T-helper 2 cell (primary cell): ENCODE data around the gene SPPL2A.
"Not testable (repeated sequence)": the region's sequence is repeated elsewhere in the genome, so short reads cannot be mapped to it uniquely, and the experiment has no call there.

ENCODE experiments used
- DNase-seq, 5 experiments: peaks; one replicate each; pipeline versions ENCODE4 v3.0.0 to v3.0.0-alpha.2; 2012 to 2022
- total RNA-seq, 2 donors: gene quantifications; one replicate each; lab custom pipeline; 2026; lab: John Stamatoyannopoulos, UW

Gene SPPL2A, protein sequence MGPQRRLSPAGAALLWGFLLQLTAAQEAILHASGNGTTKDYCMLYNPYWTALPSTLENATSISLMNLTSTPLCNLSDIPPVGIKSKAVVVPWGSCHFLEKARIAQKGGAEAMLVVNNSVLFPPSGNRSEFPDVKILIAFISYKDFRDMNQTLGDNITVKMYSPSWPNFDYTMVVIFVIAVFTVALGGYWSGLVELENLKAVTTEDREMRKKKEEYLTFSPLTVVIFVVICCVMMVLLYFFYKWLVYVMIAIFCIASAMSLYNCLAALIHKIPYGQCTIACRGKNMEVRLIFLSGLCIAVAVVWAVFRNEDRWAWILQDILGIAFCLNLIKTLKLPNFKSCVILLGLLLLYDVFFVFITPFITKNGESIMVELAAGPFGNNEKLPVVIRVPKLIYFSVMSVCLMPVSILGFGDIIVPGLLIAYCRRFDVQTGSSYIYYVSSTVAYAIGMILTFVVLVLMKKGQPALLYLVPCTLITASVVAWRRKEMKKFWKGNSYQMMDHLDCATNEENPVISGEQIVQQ
- 36.5 to 41.2 reads per million in 2 donors for total RNA-seq

DNA sequence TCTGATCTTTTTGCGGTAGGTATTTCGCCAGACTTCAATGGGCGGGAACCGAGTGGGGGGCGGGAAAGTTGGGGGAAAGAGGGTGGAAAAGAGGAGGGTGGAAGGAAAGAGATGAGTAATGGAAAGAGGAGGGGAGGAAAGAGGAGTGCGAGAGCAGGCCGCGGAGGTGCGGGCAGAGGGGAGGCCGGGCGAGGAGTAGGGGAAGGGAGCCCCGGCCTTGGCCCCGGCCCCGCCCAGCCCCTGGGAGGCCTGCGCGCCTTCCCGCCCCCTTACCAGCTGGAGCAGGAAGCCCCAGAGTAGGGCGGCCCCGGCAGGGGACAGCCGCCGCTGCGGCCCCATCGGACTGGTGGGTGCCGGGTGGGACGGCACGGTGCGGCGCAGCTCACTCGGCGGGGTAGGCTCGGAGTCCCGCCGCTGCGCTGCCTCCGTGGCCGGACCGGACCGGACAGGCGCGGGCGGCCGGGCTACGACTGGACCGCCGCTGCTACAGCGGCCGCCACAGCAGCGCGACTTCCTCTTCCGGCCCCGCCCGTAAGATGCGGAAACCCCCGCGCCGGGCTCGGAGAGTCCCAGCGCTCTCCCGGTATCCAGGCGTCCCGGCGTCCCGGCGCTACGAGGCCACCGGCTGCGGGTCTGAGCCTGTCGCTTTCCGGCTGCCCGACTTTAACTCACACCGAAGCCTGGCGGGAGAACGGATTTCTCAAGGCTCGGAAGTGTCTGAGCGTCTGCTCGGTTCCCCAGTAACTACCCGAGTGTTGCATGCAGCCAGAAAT, at the start of gene SPPL2A:
SPPL2A (minus strand) TSS at position 512 of the 773 bp plus-strand sequence; CDS start at position 339, 173 bp downstream.
- DNase-seq: peak; percentile 56 to 93 (median 74)

DNA sequence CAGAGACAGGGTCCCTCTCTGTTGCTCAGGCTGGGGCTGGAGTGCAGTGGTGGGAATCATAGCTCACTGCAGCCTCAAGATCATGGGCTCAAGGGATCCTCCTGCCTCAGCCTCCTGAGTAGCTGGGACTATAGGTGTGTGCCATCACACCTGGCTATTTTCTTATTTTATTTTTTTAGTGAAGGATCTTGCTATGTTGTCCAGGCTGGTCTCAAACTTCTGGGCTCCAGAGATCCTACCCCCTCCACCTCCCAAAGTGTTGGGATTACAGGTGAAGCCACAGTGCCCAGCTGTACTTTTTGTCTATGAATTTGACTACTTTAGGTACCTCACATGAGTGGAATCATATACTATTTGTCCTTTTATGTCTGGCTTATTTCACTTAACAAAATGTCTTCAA, 49.1 kb upstream of the SPPL2A start:
- no peak for DNase-seq

DNA sequence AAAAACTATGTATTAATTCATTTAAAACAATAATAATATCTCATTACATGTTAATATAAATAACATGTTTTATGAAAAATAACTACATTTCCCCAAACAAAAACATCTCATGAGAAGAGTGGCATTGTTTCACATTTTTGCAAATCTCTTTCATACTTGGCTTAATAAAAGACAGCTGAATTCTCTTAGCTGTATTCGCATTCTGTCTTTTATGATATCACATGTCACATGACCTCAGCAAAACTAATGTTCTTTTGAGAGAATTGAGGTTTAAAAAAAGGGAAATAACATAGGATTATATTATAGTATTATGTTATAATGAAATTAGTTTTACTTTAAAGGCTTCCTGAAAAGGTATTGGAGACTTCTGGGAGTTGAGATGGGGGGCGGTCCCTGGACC, 48.4 kb upstream of the SPPL2A start:
- no peak for DNase-seq

DNA sequence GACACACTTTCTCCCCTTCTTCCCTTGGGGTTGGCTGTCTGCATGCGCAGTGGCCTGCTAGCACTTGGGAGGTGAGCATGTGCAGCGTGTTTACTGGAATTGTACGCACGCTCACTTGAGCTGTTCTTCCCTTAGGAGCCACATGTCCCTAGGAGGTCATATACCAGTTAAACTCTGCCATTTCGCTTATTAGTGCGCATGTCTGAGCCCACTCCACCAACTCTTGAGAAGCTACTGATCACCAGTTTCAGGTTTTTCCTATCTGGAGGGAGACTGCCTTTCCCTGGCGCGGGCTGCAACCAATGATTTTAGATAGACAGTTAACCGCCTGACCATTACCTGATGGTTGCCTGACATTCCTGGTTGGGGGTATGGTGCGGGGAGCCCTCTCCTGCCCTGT, 47.6 kb upstream of the SPPL2A start:
- no peak for DNase-seq

DNA sequence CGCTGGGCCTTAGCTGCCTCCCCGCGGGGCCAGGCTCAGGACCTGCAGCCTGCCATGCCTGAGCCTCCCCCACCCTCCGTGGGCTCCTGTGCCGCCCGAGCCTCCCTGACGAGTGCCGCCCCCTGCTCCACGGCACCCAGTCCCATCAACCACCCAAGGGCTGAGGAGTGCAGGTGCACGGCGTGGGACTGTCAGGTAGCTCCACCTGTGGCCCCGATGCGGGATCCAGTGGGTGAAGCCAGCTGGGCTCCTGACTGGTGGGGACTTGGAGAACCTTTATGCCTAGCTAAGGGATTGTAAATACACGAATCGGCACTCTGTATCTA, 46.6 kb upstream of the SPPL2A start:
- not testable (repeated sequence) for DNase-seq

DNA sequence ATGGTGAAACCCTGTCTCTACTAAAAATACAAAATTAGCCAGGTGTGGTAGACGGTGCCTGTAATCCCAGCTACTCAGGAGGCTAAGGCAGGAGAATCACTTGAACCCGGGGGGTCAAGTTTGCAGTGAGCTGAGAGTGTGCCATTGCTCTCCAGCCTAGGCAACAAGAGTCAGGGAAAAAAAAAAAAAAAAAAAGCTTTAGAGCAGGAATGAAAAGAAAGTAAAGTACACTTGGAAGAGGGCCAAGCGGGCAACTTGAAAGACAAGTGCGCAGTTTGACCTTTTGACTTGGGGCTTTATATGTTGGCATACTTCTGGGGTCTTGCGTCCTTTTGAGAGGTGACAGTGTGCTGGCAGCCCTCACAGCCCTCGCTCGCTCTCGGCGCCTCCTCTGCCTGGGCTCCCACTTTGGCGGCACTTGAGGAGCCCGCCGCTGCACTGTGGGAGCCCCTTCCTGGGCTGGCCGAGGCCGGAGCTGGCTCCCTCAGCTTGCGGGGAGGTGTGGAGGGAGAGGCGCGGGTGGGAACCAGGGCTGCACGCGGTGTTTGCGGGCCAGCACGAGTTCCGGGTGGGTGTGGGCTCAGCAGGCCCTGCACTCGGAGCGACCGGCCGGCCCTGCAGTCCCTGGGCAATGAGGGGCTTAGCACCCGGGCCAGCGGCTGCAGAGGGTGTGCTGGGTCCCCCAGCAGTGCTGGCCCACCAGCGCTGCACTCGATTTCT, 46.1 kb upstream of the SPPL2A start:
- DNase-seq: not testable (repeated sequence)

DNA sequence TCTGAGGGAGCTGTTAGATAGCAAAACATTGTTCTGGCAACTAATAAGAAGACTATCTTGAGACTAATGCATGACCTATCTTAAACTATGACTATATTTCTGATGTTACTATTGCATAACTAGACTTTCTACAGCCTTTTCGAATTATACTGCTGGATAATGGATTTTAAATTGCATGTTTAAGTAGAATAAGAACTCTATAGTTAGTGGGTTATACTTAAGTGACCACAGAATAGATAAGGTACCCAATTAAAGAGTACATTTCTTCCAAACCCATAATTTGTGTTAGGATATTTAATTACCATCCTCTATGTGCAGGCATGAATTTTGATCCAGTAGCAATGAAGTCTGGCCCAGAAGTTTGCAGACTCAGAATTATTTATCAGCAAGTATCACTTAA, 44.6 kb upstream of the SPPL2A start:
- no peak for DNase-seq

DNA sequence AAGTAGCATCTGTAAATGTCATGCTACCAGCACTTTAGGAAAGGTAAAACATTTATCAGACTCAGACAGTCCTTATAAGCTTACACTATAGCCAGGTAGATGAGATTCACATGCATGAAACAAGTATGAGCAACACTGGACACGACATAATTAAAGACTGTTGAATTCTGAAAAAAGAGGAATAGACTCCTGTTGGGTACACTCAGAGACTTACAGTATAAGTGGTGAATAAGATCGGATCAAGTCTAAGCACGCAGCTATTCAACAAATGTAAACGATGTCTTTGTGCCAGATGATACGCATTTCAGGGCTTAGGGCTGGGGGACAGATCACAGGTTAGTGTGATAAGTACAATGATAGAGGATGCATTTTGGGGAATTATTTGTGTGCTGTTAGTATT, 43.2 kb upstream of the SPPL2A start:
- DNase-seq: no peak

DNA sequence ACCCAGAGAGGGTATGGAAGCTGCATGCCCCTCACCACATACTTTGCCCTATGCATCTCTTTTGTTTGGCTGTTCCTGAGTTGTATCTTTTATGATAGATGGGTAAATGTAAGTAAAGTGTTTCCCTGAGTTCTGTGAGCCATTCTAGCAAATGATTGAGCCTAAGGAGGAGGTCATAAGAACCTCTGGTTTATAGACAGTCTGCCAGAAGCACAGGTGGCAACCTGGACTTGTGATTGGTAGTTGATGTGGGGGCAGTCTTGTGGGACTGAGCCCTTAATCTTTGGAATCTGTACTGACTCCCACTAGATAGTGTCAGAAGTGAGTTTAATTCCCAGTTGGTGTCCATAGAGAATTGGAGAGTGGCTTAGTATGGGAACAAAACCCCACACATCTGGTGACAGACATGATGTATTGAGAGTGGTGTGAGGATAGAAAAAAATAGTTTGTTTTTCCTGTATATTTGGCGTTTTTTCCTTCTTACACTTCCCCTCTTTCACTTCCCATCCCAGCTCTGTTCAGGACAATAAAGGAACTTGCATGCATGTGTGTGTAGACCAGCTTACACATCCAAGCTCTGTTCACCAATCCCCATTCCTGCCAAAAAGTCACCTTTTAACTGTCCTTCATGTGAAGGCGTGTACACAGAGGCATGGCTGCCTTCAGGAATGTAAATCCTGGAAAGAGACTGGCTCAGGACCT, 38.1 kb upstream of the SPPL2A start:
- DNase-seq: no peak

DNA sequence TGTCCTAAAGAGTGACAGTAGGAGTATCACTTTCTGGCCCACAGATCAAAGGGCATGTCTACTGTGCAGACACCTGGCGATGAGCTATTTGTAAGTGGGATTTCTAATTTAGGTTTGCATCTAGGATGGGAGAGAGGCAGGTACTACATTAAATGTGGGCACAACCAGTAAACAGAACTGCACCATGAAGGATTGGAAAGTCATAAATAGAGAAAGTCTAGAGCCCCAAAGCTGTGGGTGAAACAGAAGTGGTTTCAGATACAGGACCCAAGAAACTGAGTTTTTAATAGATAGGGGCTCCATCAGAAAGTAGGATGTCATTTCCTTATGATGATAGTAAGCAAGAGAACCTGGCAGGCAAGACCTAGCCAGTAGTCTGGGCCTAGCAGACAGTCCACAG, 35.2 kb upstream of the SPPL2A start:
- DNase-seq: no peak

DNA sequence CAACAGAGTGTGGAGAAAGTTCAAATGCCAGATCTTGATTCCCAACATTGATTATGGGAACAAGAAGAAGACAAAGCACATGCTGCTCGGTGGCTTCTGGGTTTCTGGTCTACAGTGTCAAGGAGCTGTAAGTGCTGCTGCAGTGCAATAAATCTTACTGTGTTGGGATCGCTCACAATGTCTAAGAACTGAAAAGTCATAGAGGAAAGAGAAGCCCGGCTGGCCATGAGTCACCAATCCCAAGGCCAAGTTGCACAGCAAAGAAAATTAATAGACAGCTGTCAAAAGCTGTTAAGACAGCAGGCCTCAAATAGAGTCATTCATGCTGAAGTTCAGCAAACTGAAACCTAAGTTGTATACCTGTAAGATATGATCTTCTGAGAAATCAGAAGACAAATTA, 33.2 kb upstream of the SPPL2A start:
- no peak for DNase-seq

DNA sequence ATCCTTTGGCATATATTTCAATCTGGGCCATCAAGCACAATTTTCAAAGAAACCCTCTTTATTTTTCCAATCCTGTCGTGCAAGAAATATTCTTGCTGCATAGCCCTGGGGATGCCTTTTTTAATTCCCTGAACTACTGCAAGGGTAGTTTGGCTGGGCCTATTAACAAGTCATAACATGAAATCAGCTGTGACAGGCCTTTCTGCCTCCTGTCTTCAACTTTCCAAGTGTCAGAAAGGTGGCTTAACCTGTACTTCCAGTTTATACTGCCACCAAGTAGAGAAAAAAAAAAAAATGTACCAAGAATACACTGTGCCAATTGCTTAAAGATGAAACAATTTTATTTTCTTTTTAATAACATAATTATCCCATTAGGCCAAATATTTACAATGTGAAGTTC, 32.4 kb upstream of the SPPL2A start:
- no peak for DNase-seq

DNA sequence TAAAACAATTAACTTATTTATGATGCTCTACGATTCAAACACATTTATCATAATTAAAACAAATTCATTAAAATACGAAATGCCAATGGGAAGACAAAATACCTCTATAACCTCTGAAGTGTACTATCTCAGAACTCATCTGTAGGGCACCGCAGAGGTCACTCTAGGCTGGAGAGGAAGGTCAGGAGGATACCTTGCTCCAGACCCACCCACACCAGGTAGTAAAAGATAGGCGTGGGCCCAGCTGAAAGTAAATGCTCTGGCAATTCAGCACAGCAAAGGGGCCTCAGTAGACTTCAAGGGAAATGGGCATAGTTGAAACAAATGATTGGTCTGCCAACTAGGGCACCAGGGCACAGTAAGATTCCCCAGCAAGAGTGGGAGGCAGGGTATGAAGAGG, 26.0 kb upstream of the SPPL2A start:
- DNase-seq: no peak

DNA sequence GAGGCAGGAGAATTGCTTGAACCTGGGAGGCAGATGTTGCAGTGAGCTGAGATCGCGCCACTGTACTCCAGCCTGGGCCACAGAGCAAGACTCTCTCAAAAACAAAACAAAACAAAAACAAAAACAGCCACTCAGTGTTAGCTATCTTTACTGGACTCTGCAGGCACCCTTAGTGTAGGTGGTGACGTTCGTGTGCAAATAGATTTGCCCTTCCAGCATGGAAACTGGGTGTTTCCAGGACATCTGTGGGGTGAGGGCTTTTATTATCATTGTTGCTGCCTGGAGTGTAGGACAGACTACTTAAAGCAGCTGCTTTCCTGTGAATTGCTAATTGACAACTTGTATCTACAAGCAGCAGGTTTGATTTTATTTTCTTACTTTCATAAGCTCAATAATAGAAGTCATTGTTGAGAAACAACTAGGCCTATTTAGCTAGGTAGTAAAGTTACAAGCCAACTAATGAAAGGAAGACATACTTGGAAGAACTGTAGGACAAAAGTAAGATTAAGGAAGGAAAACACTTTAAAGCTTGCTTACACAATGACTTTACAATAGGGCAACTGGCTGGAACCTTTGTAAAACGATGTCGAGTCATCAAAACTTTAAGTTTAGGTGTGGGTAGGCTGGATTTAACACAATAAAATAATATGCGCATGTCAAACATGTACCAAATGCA, 25.4 kb upstream of the SPPL2A start:
- no peak for DNase-seq

DNA sequence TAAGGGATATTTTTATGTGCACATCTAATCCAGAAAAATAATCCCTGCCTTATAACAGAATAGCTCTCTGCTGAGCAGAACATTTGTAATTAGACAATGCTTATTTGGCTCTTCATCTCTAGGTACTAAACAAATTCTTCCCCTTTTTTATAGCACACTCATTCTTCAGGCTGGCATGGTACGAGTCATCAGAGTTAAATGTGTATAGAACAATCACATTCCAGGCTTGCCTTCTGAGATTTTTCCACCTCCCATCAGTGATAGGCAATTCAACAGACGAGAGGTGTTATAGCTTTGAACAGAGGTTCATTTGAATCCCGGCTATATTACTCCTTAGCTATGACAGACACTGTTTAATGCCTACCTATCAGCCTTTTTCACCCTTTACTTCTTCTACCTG, 21.4 kb upstream of the SPPL2A start:
- no peak for DNase-seq

DNA sequence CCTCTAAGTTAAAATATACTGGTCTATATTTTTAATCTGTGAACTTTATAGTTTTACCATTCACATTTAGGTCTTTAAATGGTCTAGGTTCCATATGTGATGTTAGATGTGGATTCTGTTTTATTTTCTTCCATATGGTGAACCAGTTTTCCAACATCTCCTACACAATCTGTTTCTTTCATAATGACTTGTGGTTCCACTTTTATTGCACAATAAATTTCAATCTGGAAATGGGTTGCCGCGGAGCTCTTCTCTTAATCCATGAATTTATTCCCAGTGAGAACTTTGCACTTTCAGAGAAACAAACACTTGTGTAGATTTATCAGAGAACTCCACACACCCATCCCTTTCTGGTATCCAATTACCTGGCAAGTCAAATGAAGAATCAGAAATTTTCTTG, 20.9 kb upstream of the SPPL2A start:
- no peak for DNase-seq

DNA sequence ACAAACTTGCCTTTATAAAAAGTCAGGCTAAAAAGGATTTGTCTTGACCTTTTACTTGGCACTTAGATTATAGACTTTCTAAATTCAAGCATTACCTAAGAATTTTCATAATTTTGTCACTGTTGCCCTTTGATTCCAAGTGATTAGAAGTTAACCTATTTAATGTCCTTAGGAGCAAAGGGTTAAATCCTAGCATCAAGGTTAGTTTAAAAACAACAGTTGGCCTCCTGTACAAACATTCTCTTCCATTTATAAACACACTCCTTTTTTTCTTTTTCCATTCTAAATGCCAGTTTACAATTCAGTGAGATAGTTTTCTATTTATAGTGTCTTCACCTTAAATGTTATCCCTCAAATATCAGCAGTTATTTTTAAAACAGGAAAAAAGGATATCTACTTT, 18.4 kb upstream of the SPPL2A start:
- DNase-seq: no peak

DNA sequence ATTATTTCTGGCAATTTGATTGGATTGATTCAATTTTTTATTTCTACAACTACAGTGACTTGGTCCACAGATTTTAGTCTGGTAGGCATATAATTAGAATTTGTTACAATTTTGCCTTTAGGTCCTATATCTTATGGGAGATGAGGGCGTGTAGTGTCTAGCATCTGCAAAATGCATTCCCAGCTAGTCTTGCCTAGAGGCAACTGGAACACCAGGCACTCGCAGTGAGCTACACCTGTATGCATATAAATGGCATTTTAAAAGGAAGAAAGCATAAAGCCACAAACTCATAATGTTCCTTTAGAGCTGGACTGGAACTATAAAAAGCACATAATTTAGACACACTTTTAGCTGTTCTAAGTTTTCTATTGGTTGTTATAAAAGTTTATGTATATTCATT, 17.9 kb upstream of the SPPL2A start:
- no peak for DNase-seq

DNA sequence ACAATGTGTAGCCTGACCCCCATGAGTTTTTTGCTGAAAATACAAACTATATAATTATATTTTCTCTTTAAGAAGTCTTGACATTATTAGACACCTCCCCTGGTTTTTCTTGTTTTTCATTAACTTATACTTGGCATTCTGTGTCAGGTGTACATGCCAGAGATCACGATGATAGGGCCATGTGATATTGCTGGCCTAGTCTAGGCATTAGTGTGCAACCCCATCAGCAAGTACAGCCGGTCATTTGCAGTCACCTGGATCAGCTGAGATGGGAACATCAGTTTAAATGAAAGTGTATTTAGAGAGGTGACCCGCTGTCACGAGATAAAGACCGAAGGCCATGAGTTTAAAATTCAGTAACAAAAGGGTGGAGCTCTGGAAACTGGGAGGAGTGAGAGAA, 12.6 kb upstream of the SPPL2A start:
- no peak for DNase-seq

DNA sequence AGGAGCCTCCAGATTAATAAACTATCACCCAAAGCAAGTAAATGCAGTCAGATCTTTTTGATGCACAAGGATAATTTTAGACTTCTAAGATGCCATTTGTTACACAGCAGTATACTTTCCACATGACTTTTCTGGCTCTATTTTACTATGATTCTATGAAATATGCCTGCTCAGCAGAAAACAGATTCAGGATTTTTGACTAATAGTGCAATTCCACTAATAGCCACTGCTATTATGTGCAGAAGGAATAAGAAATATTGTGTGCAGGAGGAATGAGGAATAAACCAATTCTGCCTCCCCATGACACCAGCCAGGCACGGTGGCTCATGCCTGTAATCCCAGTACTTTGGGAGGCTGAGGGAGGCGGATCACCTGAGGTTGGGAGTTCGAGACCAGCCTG, 11.5 kb upstream of the SPPL2A start:
- no peak for DNase-seq

DNA sequence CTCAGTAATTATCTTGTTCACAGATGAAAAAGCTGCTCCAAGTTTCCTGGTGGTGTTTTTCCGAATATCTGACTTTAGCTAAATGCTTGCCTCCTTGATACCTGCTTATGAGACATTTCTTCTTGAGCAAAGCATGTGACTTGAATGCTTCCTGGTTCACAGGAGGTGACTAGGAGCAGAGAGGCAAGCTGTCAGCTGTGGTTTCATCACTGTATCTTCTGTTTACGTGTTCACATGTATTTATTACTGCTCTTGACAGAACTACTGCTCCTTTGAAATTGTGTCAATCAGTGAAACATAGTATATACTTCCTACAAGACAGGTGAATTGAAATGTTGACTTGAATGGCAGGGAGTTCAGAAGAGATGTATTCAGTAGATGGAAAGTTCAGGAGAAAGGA, 8.9 kb upstream of the SPPL2A start:
- DNase-seq: peak in 2 of 5 experiments; percentile 9 to 72

DNA sequence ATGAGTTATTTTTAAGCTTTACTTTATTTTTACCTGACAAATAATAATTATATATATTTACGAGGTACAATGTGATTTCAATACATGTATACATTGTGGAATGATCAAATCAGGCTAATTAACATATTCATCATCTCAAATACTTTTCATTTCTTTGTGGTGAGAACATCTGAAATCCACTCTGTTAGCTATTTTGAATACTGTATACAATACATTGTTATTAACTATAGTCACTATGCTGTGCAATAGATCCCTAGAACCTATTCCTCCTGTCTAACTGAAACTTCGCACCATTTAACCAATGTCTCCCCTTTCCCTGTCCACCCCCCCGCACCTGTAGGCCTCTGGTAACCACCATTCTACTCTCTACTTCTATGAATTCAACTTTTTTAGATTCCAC, 7.9 kb upstream of the SPPL2A start:
- DNase-seq: no peak
